Measurements from ENCODE around the gene LRRC3B. TPM values are rescaled to one million over a fixed set of nuclear protein-coding genes. Genes with fewer than 3 reads are reported as not detected.

LRRC3B gene
- total and polyA plus RNA-seq, 8 donors = 0.20 to 2.9 (median 1.2) TPM; not detected in 3

DNA sequence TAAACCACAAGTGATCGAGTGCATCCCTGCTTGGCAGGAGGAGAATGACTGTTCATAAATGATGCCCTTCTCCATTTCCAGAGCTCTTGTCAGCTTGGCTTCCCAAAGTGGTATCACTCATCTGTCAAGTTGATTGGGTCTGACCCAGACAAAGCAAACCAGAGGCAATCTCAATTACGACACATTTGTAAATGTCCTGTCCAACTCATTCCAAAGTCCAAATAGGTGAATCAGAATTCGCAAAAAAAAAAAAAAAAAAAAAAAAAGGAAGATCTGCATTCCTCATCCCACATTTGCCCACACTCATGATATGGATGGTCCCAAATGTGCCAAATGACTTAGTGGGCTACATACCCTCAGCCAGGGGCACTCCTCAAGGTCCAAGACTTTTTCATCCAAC is 91.9 kb downstream of the LRRC3B start:
- no peak overlapping the region for H3K27ac ChIP-seq
- H3K4me3 ChIP-seq = no peak overlapping the region
- intact Hi-C loops (cut with DNase I; ENCODE audit: low total_unique reads) = no loop called here
- H3K36me3 ChIP-seq = no peaks in the 10 kb centered on the region
- DNase-seq = no peak
- WGBS, 5 donors = 84 to 91% (median 89%) methylated on average over 3 of the region's 3 CpGs
- H3K9me3 ChIP-seq = no peaks in the 10 kb centered on the region
- no peaks in the 10 kb centered on the region for H3K27me3 ChIP-seq
- peaks cover 0 to 4% (median 0%) of the 10 kb centered on the region in 4 donors for H3K4me1 ChIP-seq
- TF ChIP-seq POLR2A (IDR thresholded peaks at IDR 0.05) = no peak
- no peak for TF ChIP-seq EP300 (IDR thresholded peaks at IDR 0.05)
- TF ChIP-seq, protein P1, sequence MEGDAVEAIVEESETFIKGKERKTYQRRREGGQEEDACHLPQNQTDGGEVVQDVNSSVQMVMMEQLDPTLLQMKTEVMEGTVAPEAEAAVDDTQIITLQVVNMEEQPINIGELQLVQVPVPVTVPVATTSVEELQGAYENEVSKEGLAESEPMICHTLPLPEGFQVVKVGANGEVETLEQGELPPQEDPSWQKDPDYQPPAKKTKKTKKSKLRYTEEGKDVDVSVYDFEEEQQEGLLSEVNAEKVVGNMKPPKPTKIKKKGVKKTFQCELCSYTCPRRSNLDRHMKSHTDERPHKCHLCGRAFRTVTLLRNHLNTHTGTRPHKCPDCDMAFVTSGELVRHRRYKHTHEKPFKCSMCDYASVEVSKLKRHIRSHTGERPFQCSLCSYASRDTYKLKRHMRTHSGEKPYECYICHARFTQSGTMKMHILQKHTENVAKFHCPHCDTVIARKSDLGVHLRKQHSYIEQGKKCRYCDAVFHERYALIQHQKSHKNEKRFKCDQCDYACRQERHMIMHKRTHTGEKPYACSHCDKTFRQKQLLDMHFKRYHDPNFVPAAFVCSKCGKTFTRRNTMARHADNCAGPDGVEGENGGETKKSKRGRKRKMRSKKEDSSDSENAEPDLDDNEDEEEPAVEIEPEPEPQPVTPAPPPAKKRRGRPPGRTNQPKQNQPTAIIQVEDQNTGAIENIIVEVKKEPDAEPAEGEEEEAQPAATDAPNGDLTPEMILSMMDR (IDR thresholded peaks at IDR 0.05) = no peak
- no peak for TF ChIP-seq POLR2AphosphoS5 (IDR thresholded peaks at IDR 0.05)

DNA sequence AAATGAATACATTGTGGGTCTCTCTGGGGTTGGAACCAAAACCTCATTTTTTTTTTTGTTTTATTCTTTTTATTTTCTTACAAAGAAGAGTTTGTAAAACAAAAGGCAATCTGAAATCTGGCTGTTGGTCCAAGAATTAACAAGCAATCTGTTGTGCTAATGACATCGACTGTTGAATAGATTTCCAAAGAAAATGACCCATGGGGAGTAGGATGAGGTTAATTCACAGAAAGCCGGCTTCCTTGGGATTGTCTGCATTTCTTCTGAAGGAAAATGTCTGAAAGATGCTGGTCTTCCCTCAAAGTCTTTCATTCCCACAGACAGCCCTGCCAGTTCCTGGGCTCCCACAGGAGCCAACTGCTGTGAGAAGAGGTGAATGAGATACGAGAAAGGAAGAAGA is 92.9 kb downstream of the LRRC3B start:
- H3K9me3 ChIP-seq = no peaks in the 10 kb centered on the region
- no peak for TF ChIP-seq EP300 (IDR thresholded peaks at IDR 0.05)
- TF ChIP-seq POLR2AphosphoS5 (IDR thresholded peaks at IDR 0.05) = no peak
- TF ChIP-seq, protein P1 (IDR thresholded peaks at IDR 0.05) = no peak
- no peak for TF ChIP-seq POLR2A (IDR thresholded peaks at IDR 0.05)
- H3K4me1 ChIP-seq = peaks cover 0 to 4% (median 0%) of the 10 kb centered on the region in 4 donors
- no peaks in the 10 kb centered on the region for H3K27me3 ChIP-seq
- 85 to 93% (median 89%) methylated on average over 3 of the region's 3 CpGs for WGBS, 5 donors
- H3K27ac ChIP-seq = no peak overlapping the region
- no peaks in the 10 kb centered on the region for H3K36me3 ChIP-seq
- intact Hi-C loops (cut with DNase I; ENCODE audit: low total_unique reads) = no loop called here
- H3K4me3 ChIP-seq = no peak overlapping the region
- no peak for DNase-seq

DNA sequence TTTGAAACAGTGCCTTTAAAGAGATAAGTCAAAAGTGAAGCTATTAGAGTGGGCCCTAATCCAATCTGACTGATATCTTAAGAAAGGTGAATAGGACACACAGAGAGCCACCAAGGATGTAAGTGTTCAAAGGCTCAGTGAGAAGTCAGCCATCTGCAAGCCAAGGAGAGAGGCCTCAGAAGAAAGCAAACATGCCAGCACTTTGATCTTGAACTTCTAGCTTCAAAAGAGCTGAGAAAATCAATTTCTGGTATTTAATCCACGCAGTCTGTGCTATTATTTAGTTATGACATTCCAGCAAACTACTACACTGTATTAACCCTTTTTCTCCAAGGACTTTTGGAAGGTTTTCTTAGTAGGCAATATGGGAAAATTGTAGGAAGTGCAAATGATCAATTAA is 95.7 kb downstream of the LRRC3B start:
- DNase-seq = peak in 1 of 2 donors; percentile 5
- Histone ChIP-seq H3K4me1 (no peaks in the 10 kb centered on the region), H3K27ac (no peak overlapping the region), H3K27me3 (no peaks in the 10 kb centered on the region), H3K4me3 (no peak overlapping the region), H3K36me3 (no peaks in the 10 kb centered on the region), H3K9me3 (no peaks in the 10 kb centered on the region)
- TF ChIP-seq EP300 (IDR thresholded peaks at IDR 0.05) = no peak
- 21 to 49% (median 28%) methylated on average over 1 of the region's 1 CpG for WGBS, 5 donors
- intact Hi-C loops (cut with DNase I; ENCODE audit: low total_unique reads) = no loop called here

DNA sequence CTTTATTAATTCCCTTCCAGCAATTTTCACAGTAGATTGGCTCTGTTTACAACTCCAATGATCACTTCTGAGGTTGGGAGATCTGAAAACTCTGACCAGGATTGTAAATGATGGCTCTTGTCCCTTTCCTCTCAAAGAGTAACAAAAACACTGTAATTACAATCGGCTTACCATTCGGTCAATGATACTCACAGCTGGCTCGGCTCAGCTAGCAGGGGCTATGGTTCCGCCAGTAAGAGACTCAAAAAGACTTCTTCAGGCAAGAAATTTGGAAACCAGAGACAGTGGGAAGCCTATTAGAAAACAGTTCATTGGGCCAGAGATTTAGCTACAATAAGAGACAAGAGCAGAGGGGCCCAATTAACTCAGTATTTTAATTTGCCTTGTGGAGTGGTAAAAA is 96.6 kb downstream of the LRRC3B start:
- Histone ChIP-seq H3K4me3 (no peak overlapping the region), H3K9me3 (no peaks in the 10 kb centered on the region), H3K36me3 (no peaks in the 10 kb centered on the region), H3K4me1 (no peaks in the 10 kb centered on the region), H3K27ac (no peak overlapping the region), H3K27me3 (no peaks in the 10 kb centered on the region)
- 42 to 66% (median 61%) methylated on average over 4 of the region's 4 CpGs for WGBS, 5 donors
- peak in 1 of 2 donors; percentile 50 for DNase-seq
- intact Hi-C loops (cut with DNase I; ENCODE audit: low total_unique reads) = no loop called here
- no peak for TF ChIP-seq POLR2AphosphoS5 (IDR thresholded peaks at IDR 0.05)

DNA sequence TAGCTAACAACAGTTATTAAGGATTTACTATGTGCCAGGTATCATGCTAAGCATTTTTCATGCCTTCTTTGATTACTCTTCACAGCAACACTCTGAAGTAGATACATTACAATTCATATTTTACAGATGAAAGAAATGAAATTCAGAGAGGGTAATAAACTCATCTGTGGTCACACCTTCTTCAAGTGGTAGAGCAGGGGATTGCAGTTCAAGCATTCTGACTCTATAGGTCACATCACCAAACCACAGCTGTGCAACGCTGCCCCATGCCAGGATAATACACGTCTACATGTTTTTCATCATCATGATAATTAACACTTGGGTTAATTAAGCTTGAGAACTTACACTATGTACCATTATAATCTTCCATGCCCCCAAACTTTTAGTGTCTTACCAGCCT is 98.5 kb downstream of the LRRC3B start:
- no peaks in the 10 kb centered on the region for H3K27me3 ChIP-seq
- no peaks in the 10 kb centered on the region for H3K4me1 ChIP-seq
- no peaks in the 10 kb centered on the region for H3K9me3 ChIP-seq
- intact Hi-C loops (cut with DNase I; ENCODE audit: low total_unique reads) = no loop called here
- no peaks in the 10 kb centered on the region for H3K36me3 ChIP-seq
- no peak overlapping the region for H3K4me3 ChIP-seq
- no peak for DNase-seq
- H3K27ac ChIP-seq = no peak overlapping the region
- WGBS, 5 donors = 83 to 92% (median 85%) methylated on average over 2 of the region's 2 CpGs
- TF ChIP-seq POLR2A (IDR thresholded peaks at IDR 0.05) = no peak
- no peak for TF ChIP-seq EP300 (IDR thresholded peaks at IDR 0.05)

DNA sequence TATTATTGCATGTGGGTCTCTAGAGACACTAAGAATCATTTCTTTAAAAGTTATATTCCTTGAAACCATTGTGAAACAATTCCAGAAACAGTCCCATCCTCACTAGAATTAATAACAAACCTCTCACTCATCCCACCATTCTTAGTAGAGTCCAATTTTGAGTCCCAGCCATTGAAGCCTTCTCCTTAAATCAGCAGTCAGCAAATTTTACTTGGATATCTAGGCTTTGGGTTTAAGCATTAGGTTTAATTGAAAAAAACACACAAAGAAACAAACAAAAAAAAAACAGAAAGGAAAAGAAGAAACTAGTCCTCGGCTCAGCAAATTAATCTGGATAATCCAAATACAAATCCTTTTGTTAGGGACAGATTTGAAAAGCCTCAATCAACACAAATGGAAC is 109.3 kb downstream of the LRRC3B start:
- intact Hi-C loops (cut with DNase I; ENCODE audit: low total_unique reads) = no loop called here
- Histone ChIP-seq H3K9me3 (no peaks in the 10 kb centered on the region), H3K27ac (no peak overlapping the region), H3K4me1 (no peaks in the 10 kb centered on the region), H3K36me3 (no peaks in the 10 kb centered on the region), H3K4me3 (no peak overlapping the region), H3K27me3 (no peaks in the 10 kb centered on the region)
- WGBS, 5 donors = 52 to 77% (median 70%) methylated on average over 1 of the region's 1 CpG
- DNase-seq = no peak
- TF ChIP-seq POLR2A (IDR thresholded peaks at IDR 0.05) (no peak), EP300 (IDR thresholded peaks at IDR 0.05) (no peak), POLR2AphosphoS5 (IDR thresholded peaks at IDR 0.05) (no peak)
- TF ChIP-seq, protein P1 (IDR thresholded peaks at IDR 0.05) = no peak

Data from stomach (tissue), 9 donors.